GM18519 (cell line): ENCODE measurements around the gene LRCH1.

ENCODE experiments used
- ATAC-seq: cut with Tn5 transposase; IDR thresholded peaks from one replicate; pipeline ENCODE4 v1.9.1; 2021; ENCODE audit warnings: mild to moderate bottlenecking, moderate library complexity; ENCODE audit not compliant: unreplicated experiment, low FRiP score

The LRCH1 gene

GRCh38 chr13:46682015-46682414 is 129.0 kb downstream of the LRCH1 start:
- ATAC-seq = no peak

GRCh38 chr13:46682707-46683106 is 129.7 kb downstream of the LRCH1 start:
- ATAC-seq = no peak

GRCh38 chr13:46683676-46684260 is 130.8 kb downstream of the LRCH1 start:
- no peak for ATAC-seq

- ATAC-seq = no peak
These were observed 131.5 kb downstream of the LRCH1 start for GRCh38 chr13:46684287-46685001.

- ATAC-seq = no peak
These were observed 132.2 kb downstream of the LRCH1 start for GRCh38 chr13:46685006-46685730.

GRCh38 chr13:46686171-46686570 is 133.2 kb downstream of the LRCH1 start:
- ATAC-seq = no peak

GRCh38 chr13:46687810-46688209 is 134.8 kb downstream of the LRCH1 start:
- ATAC-seq = no peak

- ATAC-seq = no peak
These were observed 135.3 kb downstream of the LRCH1 start for GRCh38 chr13:46688306-46688705.

GRCh38 chr13:46698014-46698413 is 145.0 kb downstream of the LRCH1 start:
- ATAC-seq = no peak

GRCh38 chr13:46698910-46699460 is 146.0 kb downstream of the LRCH1 start:
- ATAC-seq = no peak

GRCh38 chr13:46712524-46712923 is 159.6 kb downstream of the LRCH1 start:
- no peak for ATAC-seq

GRCh38 chr13:46715363-46715762 is 162.4 kb downstream of the LRCH1 start:
- ATAC-seq = no peak

GRCh38 chr13:46716821-46717220 is 163.9 kb downstream of the LRCH1 start:
- ATAC-seq = no peak

- no peak for ATAC-seq
These were observed 164.3 kb downstream of the LRCH1 start for GRCh38 chr13:46717275-46717674.

GRCh38 chr13:46717856-46718255 is 164.9 kb downstream of the LRCH1 start:
- ATAC-seq = no peak

GRCh38 chr13:46720189-46720588 is 167.2 kb downstream of the LRCH1 start:
- ATAC-seq = no peak

GRCh38 chr13:46721054-46721453 is 168.1 kb downstream of the LRCH1 start:
- ATAC-seq = no peak

GRCh38 chr13:46726347-46726746 is 173.4 kb downstream of the LRCH1 start:
- ATAC-seq = no peak

- ATAC-seq = no peak
These were observed 175.8 kb downstream of the LRCH1 start for GRCh38 chr13:46728777-46729176.

- ATAC-seq = no peak
These were observed 178.6 kb downstream of the LRCH1 start for GRCh38 chr13:46731535-46731934.

GRCh38 chr13:46735425-46735824 is 182.5 kb downstream of the LRCH1 start:
- no peak for ATAC-seq
